HepG2 (cell line): ENCODE data around the gene NOA1. TPM values are rescaled to one million over a fixed set of nuclear protein-coding genes. Genes with fewer than 3 reads are reported as not detected.

Experiments
- EZH2 ChIP-seq: conservative IDR thresholded peaks from 2 replicates; pipeline ENCODE4 v1.6.1; 2012; ENCODE audit warnings: mild to moderate bottlenecking, low read depth, low read length, moderate library complexity
- GATA4 ChIP-seq: sonication (generic); IDR thresholded peaks from 2 replicates; pipeline ENCODE4 v1.6.1; 2016; ENCODE audit warnings: antibody characterized with exemption, low read depth, borderline replicate concordance
- HIC2 ChIP-seq: sonication (generic); formaldehyde crosslinking; IDR thresholded peaks from 2 replicates; pipeline ENCODE4 v1.9.0; 2022; ENCODE audit warnings: low read depth, missing genetic modification reagents
- KDM6A ChIP-seq: IDR thresholded peaks from 2 replicates; pipeline ENCODE4 v1.6.1; 2016; ENCODE audit warnings: low read depth
- KLF6 ChIP-seq: IDR thresholded peaks from 2 replicates; pipeline ENCODE4 v1.8.0; 2016; ENCODE audit warnings: missing biosample characterization, missing genetic modification reagents
- MED13 ChIP-seq: sonication (generic); formaldehyde crosslinking; IDR thresholded peaks from 2 replicates; pipeline ENCODE4 v1.5.0; 2020; ENCODE audit warnings: missing genetic modification reagents
- MNT ChIP-seq: fragments of 450-650 bp; IDR thresholded peaks from 2 replicates; pipeline ENCODE4 v1.6.1; 2016
- PAF1 ChIP-seq: IDR thresholded peaks from 2 replicates; pipeline ENCODE4 v1.6.1; 2016; ENCODE audit warnings: missing genetic modification reagents, missing compliant biosample characterization
- POLR2AphosphoS2 ChIP-seq: IDR thresholded peaks from 2 replicates; pipeline ENCODE4 v1.6.1; 2011; ENCODE audit warnings: low read depth, low read length, improper control_type of control experiment
- SKI ChIP-seq: fragments of 450-650 bp; IDR thresholded peaks from one replicate; pipeline ENCODE4 v1.6.1; 2018; ENCODE audit warnings: mild to moderate bottlenecking; ENCODE audit not compliant: partially characterized antibody
- SMAD9 ChIP-seq: sonication (generic); formaldehyde crosslinking; IDR thresholded peaks from 2 replicates; pipeline ENCODE4 v1.5.1; 2020; ENCODE audit warnings: mild to moderate bottlenecking, missing genetic modification reagents
- SRY ChIP-seq: sonication (generic); formaldehyde crosslinking; IDR thresholded peaks from 2 replicates; pipeline ENCODE4 v1.8.0; 2022; ENCODE audit warnings: mild to moderate bottlenecking, missing genetic modification reagents
- TFE3 ChIP-seq: IDR thresholded peaks from 2 replicates; pipeline ENCODE4 v1.6.1; 2016
- TRIM22 ChIP-seq: fragments of 450-650 bp; IDR thresholded peaks from 2 replicates; pipeline ENCODE4 v1.6.1; 2017
- YEATS2 ChIP-seq: sonication (generic); formaldehyde crosslinking; IDR thresholded peaks from 2 replicates; pipeline ENCODE4 v1.4.0; 2020; ENCODE audit warnings: missing genetic modification reagents, borderline replicate concordance
- ZBTB20 ChIP-seq: sonication (generic); formaldehyde crosslinking; IDR thresholded peaks from 2 replicates; pipeline ENCODE4 v1.8.1; 2023; ENCODE audit warnings: missing genetic modification reagents, low read depth, mild to moderate bottlenecking, borderline replicate concordance
- ZBTB21 ChIP-seq: sonication (generic); formaldehyde crosslinking; IDR thresholded peaks from 2 replicates; pipeline ENCODE4 v1.4.0; 2020; ENCODE audit warnings: missing genetic modification reagents
- ZFP36L2 ChIP-seq: sonication (generic); formaldehyde crosslinking; IDR thresholded peaks from 2 replicates; pipeline ENCODE4 v1.4.0; 2020; ENCODE audit warnings: missing genetic modification reagents
- ZMAT3 ChIP-seq: sonication (generic); formaldehyde crosslinking; conservative IDR thresholded peaks from 2 replicates; pipeline ENCODE4 v1.7.0; 2021; ENCODE audit warnings: missing genetic modification reagents
- ZNF180 ChIP-seq: sonication (generic); formaldehyde crosslinking; IDR thresholded peaks from 2 replicates; pipeline ENCODE4 v1.4.0; 2020; ENCODE audit warnings: low read depth, missing genetic modification reagents, borderline replicate concordance
- ZNF20 ChIP-seq: sonication (generic); formaldehyde crosslinking; IDR thresholded peaks from 2 replicates; pipeline ENCODE4 v1.4.0; 2020; ENCODE audit warnings: mild to moderate bottlenecking, moderate library complexity, missing genetic modification reagents
- ZNF44 ChIP-seq: sonication (generic); formaldehyde crosslinking; IDR thresholded peaks from 2 replicates; pipeline ENCODE4 v1.5.1; 2020; ENCODE audit warnings: mild to moderate bottlenecking, missing genetic modification reagents
- ZNF468 ChIP-seq: sonication (generic); formaldehyde crosslinking; IDR thresholded peaks from 2 replicates; pipeline ENCODE4 v1.8.0; 2022; ENCODE audit warnings: mild to moderate bottlenecking, moderate library complexity, missing genetic modification reagents
- polyA plus RNA-seq, 8 experiments: library from polyadenylated mRNA; depleted of rRNA in 3 of 8; stranded (reverse) in 7 of 8; unstranded in 1 of 8; fragments of >200 nt; fragmentation: Illumina TruSeq in 4 of 8; extraction: Trizol in 4 of 8; gene quantifications; 2 replicates each; pipeline versions ENCODE4 v1.2.1 to v1.2.3, GENCODE V29; 2011 to 2016; ENCODE audit warnings: low read depth in 4 of 8, missing spikeins in 1 of 8, mixed read lengths in 1 of 8; ENCODE audit not compliant: insufficient read depth in 1 of 8
- total RNA-seq, 5 experiments: library from RNA; depleted of rRNA; stranded (reverse); fragments of >200 nt; fragmentation: Illumina TruSeq; extraction: Trizol; gene quantifications; 2 replicates each; pipeline ENCODE4 v1.2.3, GENCODE V29; 2016; ENCODE audit warnings: low read depth in 1 of 5
- TF ChIP-seq, protein P1 (sequence below): IDR thresholded peaks from 2 replicates; pipeline ENCODE4 v1.6.1; 2016; ENCODE audit warnings: missing genetic modification reagents, missing compliant biosample characterization
- TF ChIP-seq, protein P2 (sequence below): sonication (generic); formaldehyde crosslinking; IDR thresholded peaks from 2 replicates; pipeline ENCODE4 v1.5.0; 2020; ENCODE audit warnings: missing genetic modification reagents, mild to moderate bottlenecking, borderline replicate concordance

Gene NOA1
- total and polyA plus RNA-seq, 2 of the 13 experiments (the other 11 are each of a cell fraction or from before 2014, with no cell fraction given) = 17.3 to 19.0 TPM

- TF ChIP-seq TRIM22 = no peak
- TF ChIP-seq MED13 = no peak
- no peak for TF ChIP-seq HIC2 (CRISPR knock-in tag)
- no peak; the same call in 1 of the 2 replicates for TF ChIP-seq ZBTB20 (CRISPR knock-in tag)
- TF ChIP-seq MNT = peak; percentile 20; the same call in 1 of the 2 replicates
- TF ChIP-seq GATA4 = no peak; the same call in 1 of the 2 replicates
- TF ChIP-seq SRY (CRISPR knock-in tag) = no peak
- TF ChIP-seq EZH2 = no peak
- TF ChIP-seq, protein P1, sequence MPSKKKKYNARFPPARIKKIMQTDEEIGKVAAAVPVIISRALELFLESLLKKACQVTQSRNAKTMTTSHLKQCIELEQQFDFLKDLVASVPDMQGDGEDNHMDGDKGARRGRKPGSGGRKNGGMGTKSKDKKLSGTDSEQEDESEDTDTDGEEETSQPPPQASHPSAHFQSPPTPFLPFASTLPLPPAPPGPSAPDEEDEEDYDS = peak; percentile 100
- no peak for TF ChIP-seq ZNF20 (CRISPR knock-in tag)
- TF ChIP-seq ZFP36L2 = no peak
- no peak; the same call in 1 of the 2 replicates for TF ChIP-seq ZBTB21 (CRISPR knock-in tag)
- 0 out of 2 replicates have a peak, but pooled peaks have one; percentile 44 for TF ChIP-seq TFE3 (CRISPR knock-in tag)
- TF ChIP-seq ZMAT3 (CRISPR knock-in tag) = no peak; the same call in 1 of the 2 replicates
- TF ChIP-seq POLR2AphosphoS2 = no peak
- TF ChIP-seq, protein P2, sequence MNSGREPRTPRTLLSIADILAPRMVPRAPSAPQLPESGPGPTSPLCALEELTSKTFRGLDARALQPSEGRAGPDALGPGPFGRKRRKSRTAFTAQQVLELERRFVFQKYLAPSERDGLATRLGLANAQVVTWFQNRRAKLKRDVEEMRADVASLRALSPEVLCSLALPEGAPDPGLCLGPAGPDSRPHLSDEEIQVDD = no peak
- TF ChIP-seq ZNF44 (CRISPR knock-in tag) = no peak; the same call in 1 of the 2 replicates
- TF ChIP-seq SKI = no peak
- TF ChIP-seq SMAD9 (CRISPR knock-in tag) = peak; percentile 40; the same call in 1 of the 2 replicates
- no peak for TF ChIP-seq ZNF180
- no peak for TF ChIP-seq KDM6A (CRISPR knock-in tag)
- TF ChIP-seq YEATS2 (CRISPR knock-in tag) = peak; percentile 70; the same call in 1 of the 2 replicates
- no peak for TF ChIP-seq ZNF468 (CRISPR knock-in tag)
- TF ChIP-seq KLF6 (CRISPR knock-in tag) = peak; percentile 13; the same call in 1 of the 2 replicates
- TF ChIP-seq PAF1 (CRISPR knock-in tag) = no peak
Observed at GRCh38 chr4:56977321-56978012, at the start of gene NOA1 (continued).
